ENCODE results near the gene SLC39A1. TPM values are rescaled to one million over a fixed set of nuclear protein-coding genes. Genes with fewer than 3 reads are reported as not detected.
A peak's percentile ranks its signal among the peaks of the same experiment; 100 is the strongest.

Gene SLC39A1
- total and polyA plus RNA-seq, 9 of the 15 experiments (the other 6 are each of a cell fraction or from before 2014, with no cell fraction given): 9.9 to 81.1 (median 62.7) TPM

- TF ChIP-seq ZBTB11 (CRISPR knock-in tag; IDR thresholded peaks at IDR 0.05) (0 out of 6 replicates have a peak, but pooled peaks of 1 of the 3 experiments have one; percentile 60), ZBTB7A (IDR thresholded peaks at IDR 0.05; ENCODE audit: borderline replicate concordance, control insufficient read depth, low read depth, low read length) (peak; percentile 60; the same call in 1 of the 2 replicates), BRD4 (IDR thresholded peaks at IDR 0.05) (0 out of 2 replicates have a peak, but pooled peaks have one; percentile 41), TEAD1 (CRISPR knock-in tag; IDR thresholded peaks at IDR 0.05) (peak in 1 of 2 experiments; percentile 66; a peak in 1 of 4 replicates), CHD1 (IDR thresholded peaks at IDR 0.05; ENCODE audit: low read length) (peak; percentile 42), SETDB1 (IDR thresholded peaks at IDR 0.05; ENCODE audit: low read length) (no peak), MYC (IDR thresholded peaks at IDR 0.05; ENCODE audit: low read depth, low read length) (peak; percentile 51), MYC (CRISPR knock-in tag; IDR thresholded peaks at IDR 0.05; ENCODE audit: borderline replicate concordance, low read depth) (0 out of 2 replicates have a peak, but pooled peaks have one; percentile 42), ELF1 (tag; IDR thresholded peaks at IDR 0.05) (0 out of 2 replicates have a peak, but pooled peaks have one; percentile 26), MECOM (CRISPR knock-in tag; IDR thresholded peaks at IDR 0.05) (no peak)
Measured at GRCh38 chr1:153963030-153963849, at the start of gene SLC39A1 (continued).
